ENCODE results near the gene CALML3. TPM values are rescaled to one million over a fixed set of nuclear protein-coding genes. Genes with fewer than 3 reads are reported as not detected.

CALML3 gene
- total and polyA plus RNA-seq, 2 donors (not counting 1 experiment from before 2014, with no cell fraction given), result not detected

- TF ChIP-seq EZH2 (IDR thresholded peaks at IDR 0.05; ENCODE audit: borderline replicate concordance, insufficient read depth, low read depth, low read length, poor library complexity, severe bottlenecking), result no peak
- TF ChIP-seq CTCF (IDR thresholded peaks at IDR 0.05), result no peak
- H3K27me3 Mint-ChIP-seq, result peaks cover 20% of the 10 kb centered on the region
- WGBS (ENCODE audit: insufficient coverage), result 89% methylated on average over 8 of the region's 13 CpGs
- Histone ChIP-seq H3K4me3 (ENCODE audit: control extremely low read depth in 1 of 5, extremely low read depth in 1 of 5, insufficient read depth in 1 of 5, low read depth in 2 of 5, low read length in 4 of 5) (no peak overlapping the region), H3K27me3 (replicated peaks in 1 of 4; ENCODE audit: control extremely low read depth in 1 of 4, control insufficient read depth in 3 of 4, insufficient read depth in 4 of 4, low read length in 3 of 4) (peaks cover 0 to 2% (median 0%) of the 10 kb centered on the region in 4 experiments), H3K4me2 (replicated peaks; ENCODE audit: low read depth, low read length, poor library complexity, severe bottlenecking) (no peak overlapping the region), H3K9me3 (ENCODE audit: control extremely low read depth in 1 of 3, control insufficient read depth in 2 of 3, insufficient read depth in 1 of 3, low read length in 2 of 3) (no peaks in the 10 kb centered on the region), H3K79me2 (ENCODE audit: control insufficient read depth, insufficient read depth, low read length) (no peaks in the 10 kb centered on the region), H3K9ac (ENCODE audit: low read length) (no peak overlapping the region), H4K20me1 (ENCODE audit: control insufficient read depth, insufficient read depth, low read length, poor library complexity, severe bottlenecking) (no peaks in the 10 kb centered on the region), H2AFZ (ENCODE audit: insufficient read depth, low read depth, low read length, poor library complexity, severe bottlenecking) (no peak overlapping the region), H3K4me1 (ENCODE audit: control insufficient read depth in 2 of 2, insufficient read depth in 2 of 2, low read length in 2 of 2) (no peaks in the 10 kb centered on the region), H3K36me3 (replicated peaks in 1 of 2; ENCODE audit: control extremely low read depth in 1 of 2, control insufficient read depth in 1 of 2, extremely low read depth in 1 of 2, insufficient read depth in 2 of 2, low read length in 1 of 2) (no peaks in the 10 kb centered on the region), H3K27ac (ENCODE audit: low read length in 2 of 2) (no peak overlapping the region)
- no peak for DNase-seq
- CTCF ChIA-PET, result no interaction called here
- H3K27ac Mint-ChIP-seq, result no peak overlapping the region
- H3K4me3 Mint-ChIP-seq, result no peak overlapping the region
- H3K4me1 Mint-ChIP-seq, result no peaks in the 10 kb centered on the region
- ATAC-seq (ENCODE audit: low read depth), result no peak
- POLR2A ChIA-PET, result no interaction called here
- H3K9me3 Mint-ChIP-seq (ENCODE audit: insufficient read depth), result no peaks in the 10 kb centered on the region
- intact Hi-C loops (cut with micrococcal nuclease), result no loop called here
Observed at GRCh38 chr10:5561704-5562645, 37.2 kb downstream of the CALML3 start.

GRCh38 chr10:5563321-5563961, 38.7 kb downstream of the CALML3 start:
- intact Hi-C loops (cut with micrococcal nuclease), result no loop called here
- no peak for TF ChIP-seq EZH2 (IDR thresholded peaks at IDR 0.05; ENCODE audit: borderline replicate concordance, insufficient read depth, low read depth, low read length, poor library complexity, severe bottlenecking)
- TF ChIP-seq CTCF (IDR thresholded peaks at IDR 0.05), result no peak
- H3K9me3 Mint-ChIP-seq (ENCODE audit: insufficient read depth), result no peaks in the 10 kb centered on the region
- H3K9me3 ChIP-seq (ENCODE audit: control extremely low read depth in 1 of 3, control insufficient read depth in 2 of 3, insufficient read depth in 1 of 3, low read length in 2 of 3), result no peaks in the 10 kb centered on the region
- 82% methylated on average over 20 of the region's 21 CpGs for WGBS (ENCODE audit: insufficient coverage)
- ChIA-PET POLR2A (no interaction called here), CTCF (interaction anchor here (1.2 kb wide), 1 partner anchor 60 kb away, joined by 3 read pairs; no protein-coding TSS in a partner anchor)
- H3K27me3 Mint-ChIP-seq, result peaks cover 20% of the 10 kb centered on the region
- no peak overlapping the region for H3K4me2 ChIP-seq (replicated peaks; ENCODE audit: low read depth, low read length, poor library complexity, severe bottlenecking)
- no peaks in the 10 kb centered on the region for H4K20me1 ChIP-seq (ENCODE audit: control insufficient read depth, insufficient read depth, low read length, poor library complexity, severe bottlenecking)
- no peaks in the 10 kb centered on the region for H3K4me1 ChIP-seq (ENCODE audit: control insufficient read depth in 2 of 2, insufficient read depth in 2 of 2, low read length in 2 of 2)
- no peak overlapping the region for H3K4me3 Mint-ChIP-seq
- H3K9ac ChIP-seq (ENCODE audit: low read length), result no peak overlapping the region
- no peaks in the 10 kb centered on the region for H3K79me2 ChIP-seq (ENCODE audit: control insufficient read depth, insufficient read depth, low read length)
- no peak overlapping the region for H3K4me3 ChIP-seq (ENCODE audit: control extremely low read depth in 1 of 5, extremely low read depth in 1 of 5, insufficient read depth in 1 of 5, low read depth in 2 of 5, low read length in 4 of 5)
- peaks cover 0 to 2% (median 0%) of the 10 kb centered on the region in 4 experiments for H3K27me3 ChIP-seq (replicated peaks in 1 of 4; ENCODE audit: control extremely low read depth in 1 of 4, control insufficient read depth in 3 of 4, insufficient read depth in 4 of 4, low read length in 3 of 4)
- no peak overlapping the region for H3K27ac Mint-ChIP-seq
- ATAC-seq (ENCODE audit: low read depth), result no peak
- H3K36me3 ChIP-seq (replicated peaks in 1 of 2; ENCODE audit: control extremely low read depth in 1 of 2, control insufficient read depth in 1 of 2, extremely low read depth in 1 of 2, insufficient read depth in 2 of 2, low read length in 1 of 2), result no peaks in the 10 kb centered on the region
- H3K27ac ChIP-seq (ENCODE audit: low read length in 2 of 2), result no peak overlapping the region
- DNase-seq, result no peak
- H2AFZ ChIP-seq (ENCODE audit: insufficient read depth, low read depth, low read length, poor library complexity, severe bottlenecking), result no peak overlapping the region
- H3K4me1 Mint-ChIP-seq, result no peaks in the 10 kb centered on the region

Data from B cell (primary cell).